GM21619 (cell line): ENCODE data around the gene KIF9.
A peak's percentile ranks its signal among the peaks of the same experiment; 100 is the strongest.
"Not testable (repeated sequence)": the region's sequence is repeated elsewhere in the genome, so short reads cannot be mapped to it uniquely, and the experiment has no call there.

ENCODE experiments used
- ATAC-seq: cut with Tn5 transposase; IDR thresholded peaks from one replicate; pipeline ENCODE4 v1.9.1; 2021; ENCODE audit not compliant: unreplicated experiment

The KIF9 gene

GRCh38 chr3:47282424-47283192, at the start of gene KIF9, which contains the start of gene KLHL18:
Gene KIF9 (minus strand): TSS chr3:47282799. CDS start chr3:47277374, 5,425 bp downstream.
Gene KLHL18 (plus strand): TSS chr3:47282944. CDS start chr3:47282966, 22 bp downstream.
- ATAC-seq: peak; percentile 76

GRCh38 chr3:47324278-47324865, 41.8 kb upstream of the KIF9 start:
- no peak for ATAC-seq

- no peak for ATAC-seq
Measured at GRCh38 chr3:47323431-47324277, 41.1 kb upstream of the KIF9 start.

GRCh38 chr3:47319956-47320355, 37.4 kb upstream of the KIF9 start:
- no peak for ATAC-seq

GRCh38 chr3:47318916-47319315, 36.3 kb upstream of the KIF9 start:
- ATAC-seq: no peak

GRCh38 chr3:47316151-47316550, 33.6 kb upstream of the KIF9 start:
- not testable (repeated sequence) for ATAC-seq

GRCh38 chr3:47315069-47315647, 32.6 kb upstream of the KIF9 start:
- ATAC-seq: no peak

GRCh38 chr3:47314056-47314764, 31.6 kb upstream of the KIF9 start:
- ATAC-seq: no peak

GRCh38 chr3:47313341-47314055, 30.9 kb upstream of the KIF9 start:
- no peak for ATAC-seq

GRCh38 chr3:47310391-47310790, 27.8 kb upstream of the KIF9 start:
- ATAC-seq: no peak

- not testable (repeated sequence) for ATAC-seq
Measured at GRCh38 chr3:47309231-47309630, 26.6 kb upstream of the KIF9 start.

- ATAC-seq: no peak
Measured at GRCh38 chr3:47306022-47306421, 23.4 kb upstream of the KIF9 start.

GRCh38 chr3:47301456-47301855, 18.9 kb upstream of the KIF9 start:
- ATAC-seq: no peak

GRCh38 chr3:47299381-47300318, 17.1 kb upstream of the KIF9 start:
- ATAC-seq: no peak

- ATAC-seq: no peak
Measured at GRCh38 chr3:47298439-47298838, 15.8 kb upstream of the KIF9 start.

GRCh38 chr3:47296562-47297302, 14.1 kb upstream of the KIF9 start:
- no peak for ATAC-seq

- no peak for ATAC-seq
Measured at GRCh38 chr3:47295976-47296375, 13.4 kb upstream of the KIF9 start.

- no peak for ATAC-seq
Measured at GRCh38 chr3:47295322-47295721, 12.7 kb upstream of the KIF9 start.
